ENCODE measurements around the gene WRNIP1.

- TF ChIP-seq CTCF (IDR thresholded peaks at IDR 0.05) (no peak), EZH2 (IDR thresholded peaks at IDR 0.05) (no peak), EZH2phosphoT487 (IDR thresholded peaks at IDR 0.05) (no peak)
Measured at GRCh38 chr6:2804516-2804915, 39.3 kb downstream of the WRNIP1 start.

Measured in neural progenitor cell (in vitro differentiated cells).